HG02885 (cell line): ENCODE data around the gene DBF4B.

ENCODE experiments used
- ATAC-seq: cut with Tn5 transposase; IDR thresholded peaks from one replicate; pipeline ENCODE4 v1.9.1; 2021; ENCODE audit warnings: mild to moderate bottlenecking; ENCODE audit not compliant: unreplicated experiment, poor library complexity

DBF4B gene

GRCh38 chr17:44775136-44775837 is 66.8 kb downstream of the DBF4B start:
- peak; percentile 87 for ATAC-seq

- ATAC-seq: peak; percentile 6
Observed at GRCh38 chr17:44775838-44776621, 67.6 kb downstream of the DBF4B start.

GRCh38 chr17:44776628-44777393 is 68.3 kb downstream of the DBF4B start:
- no peak for ATAC-seq

- no peak for ATAC-seq
Observed at GRCh38 chr17:44777394-44778348, 69.2 kb downstream of the DBF4B start.

- ATAC-seq: no peak
Observed at GRCh38 chr17:44778656-44779210, 70.3 kb downstream of the DBF4B start.

- no peak for ATAC-seq
Observed at GRCh38 chr17:44779211-44780025, 71.0 kb downstream of the DBF4B start.

GRCh38 chr17:44780161-44780560 is 71.7 kb downstream of the DBF4B start:
- ATAC-seq: no peak

- ATAC-seq: no peak
Observed at GRCh38 chr17:44780845-44781480, 72.5 kb downstream of the DBF4B start.

- no peak for ATAC-seq
Observed at GRCh38 chr17:44781551-44782325, 73.3 kb downstream of the DBF4B start.

- ATAC-seq: no peak
Observed at GRCh38 chr17:44782326-44782850, 73.9 kb downstream of the DBF4B start.

GRCh38 chr17:44785921-44786320 is 77.5 kb downstream of the DBF4B start:
- ATAC-seq: no peak

GRCh38 chr17:44786551-44787081 is 78.2 kb downstream of the DBF4B start:
- ATAC-seq: no peak

- no peak for ATAC-seq
Observed at GRCh38 chr17:44787271-44787940, 78.9 kb downstream of the DBF4B start.

GRCh38 chr17:44788139-44788538 is 79.7 kb downstream of the DBF4B start:
- no peak for ATAC-seq

GRCh38 chr17:44792276-44792675 is 83.8 kb downstream of the DBF4B start:
- no peak for ATAC-seq
